ENCODE measurements around the gene NCAPD2. TPM values are rescaled to one million over a fixed set of nuclear protein-coding genes. Genes with fewer than 3 reads are reported as not detected.

The NCAPD2 gene
- total RNA-seq, 1 experiment from 2014 or later: 117 TPM

DNA sequence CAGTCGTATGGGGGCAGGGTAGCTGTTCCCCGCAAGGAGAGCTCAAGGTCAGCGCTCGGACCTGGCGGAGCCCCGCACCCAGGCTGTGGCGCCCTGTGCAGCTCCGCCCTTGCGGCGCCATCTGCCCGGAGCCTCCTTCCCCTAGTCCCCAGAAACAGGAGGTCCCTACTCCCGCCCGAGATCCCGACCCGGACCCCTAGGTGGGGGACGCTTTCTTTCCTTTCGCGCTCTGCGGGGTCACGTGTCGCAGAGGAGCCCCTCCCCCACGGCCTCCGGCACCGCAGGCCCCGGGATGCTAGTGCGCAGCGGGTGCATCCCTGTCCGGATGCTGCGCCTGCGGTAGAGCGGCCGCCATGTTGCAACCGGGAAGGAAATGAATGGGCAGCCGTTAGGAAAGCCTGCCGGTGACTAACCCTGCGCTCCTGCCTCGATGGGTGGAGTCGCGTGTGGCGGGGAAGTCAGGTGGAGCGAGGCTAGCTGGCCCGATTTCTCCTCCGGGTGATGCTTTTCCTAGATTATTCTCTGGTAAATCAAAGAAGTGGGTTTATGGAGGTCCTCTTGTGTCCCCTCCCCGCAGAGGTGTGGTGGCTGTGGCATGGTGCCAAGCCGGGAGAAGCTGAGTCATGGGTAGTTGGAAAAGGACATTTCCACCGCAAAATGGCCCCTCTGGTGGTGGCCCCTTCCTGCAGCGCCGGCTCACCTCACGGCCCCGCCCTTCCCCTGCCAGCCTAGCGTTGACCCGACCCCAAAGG, 41.2 kb downstream of the NCAPD2 start:
- DNase-seq (ENCODE audit: low read depth): peak; percentile 62

DNA sequence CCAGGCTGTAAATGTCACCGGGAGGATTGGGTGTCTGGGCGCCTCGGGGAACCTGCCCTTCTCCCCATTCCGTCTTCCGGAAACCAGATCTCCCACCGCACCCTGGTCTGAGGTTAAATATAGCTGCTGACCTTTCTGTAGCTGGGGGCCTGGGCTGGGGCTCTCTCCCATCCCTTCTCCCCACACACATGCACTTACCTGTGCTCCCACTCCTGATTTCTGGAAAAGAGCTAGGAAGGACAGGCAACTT, 41.7 kb downstream of the NCAPD2 start:
- DNase-seq (ENCODE audit: low read depth): no peak

- no peak for DNase-seq (ENCODE audit: low read depth)
Measured at GRCh38 chr12:6535960-6536847, 42.3 kb downstream of the NCAPD2 start.

DNA sequence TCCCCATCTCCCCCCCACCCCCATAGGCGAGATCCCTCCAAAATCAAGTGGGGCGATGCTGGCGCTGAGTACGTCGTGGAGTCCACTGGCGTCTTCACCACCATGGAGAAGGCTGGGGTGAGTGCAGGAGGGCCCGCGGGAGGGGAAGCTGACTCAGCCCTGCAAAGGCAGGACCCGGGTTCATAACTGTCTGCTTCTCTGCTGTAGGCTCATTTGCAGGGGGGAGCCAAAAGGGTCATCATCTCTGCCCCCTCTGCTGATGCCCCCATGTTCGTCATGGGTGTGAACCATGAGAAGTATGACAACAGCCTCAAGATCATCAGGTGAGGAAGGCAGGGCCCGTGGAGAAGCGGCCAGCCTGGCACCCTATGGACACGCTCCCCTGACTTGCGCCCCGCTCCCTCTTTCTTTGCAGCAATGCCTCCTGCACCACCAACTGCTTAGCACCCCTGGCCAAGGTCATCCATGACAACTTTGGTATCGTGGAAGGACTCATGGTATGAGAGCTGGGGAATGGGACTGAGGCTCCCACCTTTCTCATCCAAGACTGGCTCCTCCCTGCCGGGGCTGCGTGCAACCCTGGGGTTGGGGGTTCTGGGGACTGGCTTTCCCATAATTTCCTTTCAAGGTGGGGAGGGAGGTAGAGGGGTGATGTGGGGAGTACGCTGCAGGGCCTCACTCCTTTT, 43.1 kb downstream of the NCAPD2 start:
- DNase-seq (ENCODE audit: low read depth): peak; percentile 25

GRCh38 chr12:6537580-6538419, 43.9 kb downstream of the NCAPD2 start:
- peak; percentile 79 for DNase-seq (ENCODE audit: low read depth)

DNA sequence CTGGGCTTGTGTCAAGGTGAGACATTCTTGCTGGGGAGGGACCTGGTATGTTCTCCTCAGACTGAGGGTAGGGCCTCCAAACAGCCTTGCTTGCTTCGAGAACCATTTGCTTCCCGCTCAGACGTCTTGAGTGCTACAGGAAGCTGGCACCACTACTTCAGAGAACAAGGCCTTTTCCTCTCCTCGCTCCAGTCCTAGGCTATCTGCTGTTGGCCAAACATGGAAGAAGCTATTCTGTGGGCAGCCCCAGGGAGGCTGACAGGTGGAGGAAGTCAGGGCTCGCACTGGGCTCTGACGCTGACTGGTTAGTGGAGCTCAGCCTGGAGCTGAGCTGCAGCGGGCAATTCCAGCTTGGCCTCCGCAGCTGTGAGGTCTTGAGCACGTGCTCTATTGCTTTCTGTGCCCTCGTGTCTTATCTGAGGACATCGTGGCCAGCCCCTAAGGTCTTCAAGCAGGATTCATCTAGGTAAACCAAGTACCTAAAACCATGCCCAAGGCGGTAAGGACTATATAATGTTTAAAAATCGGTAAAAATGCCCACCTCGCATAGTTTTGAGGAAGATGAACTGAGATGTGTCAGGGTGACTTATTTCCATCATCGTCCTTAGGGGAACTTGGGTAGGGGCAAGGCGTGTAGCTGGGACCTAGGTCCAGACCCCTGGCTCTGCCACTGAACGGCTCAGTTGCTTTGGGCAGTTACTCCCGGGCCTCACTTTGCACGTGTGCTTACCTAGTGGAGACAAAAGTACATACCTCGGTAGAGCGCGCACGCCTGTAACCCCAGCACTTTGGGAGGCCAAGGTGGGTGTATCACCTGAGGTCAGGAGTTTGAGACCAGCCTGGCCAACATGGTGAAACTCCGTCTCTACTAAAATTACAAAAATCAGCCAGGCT, 44.8 kb downstream of the NCAPD2 start:
- peak; percentile 85 for DNase-seq (ENCODE audit: low read depth)

DNA sequence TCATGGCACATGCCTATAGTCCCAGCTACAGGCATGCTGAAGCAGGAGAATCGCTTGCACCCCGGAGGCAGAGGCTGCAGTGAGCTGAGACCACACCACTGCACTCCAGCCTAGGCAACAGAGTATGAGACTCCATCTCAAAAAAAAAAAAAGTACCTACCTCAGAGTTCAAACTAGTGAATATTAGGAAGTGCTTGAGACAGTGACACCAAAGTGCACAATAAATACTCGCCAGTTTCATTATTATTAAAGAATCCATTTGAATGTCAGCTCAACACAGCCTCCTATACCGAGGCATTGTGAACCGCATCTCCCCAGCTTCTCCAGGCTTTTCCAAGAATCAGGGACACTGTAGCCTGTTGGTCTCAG, 45.4 kb downstream of the NCAPD2 start:
- DNase-seq (ENCODE audit: low read depth): peak; percentile 50

DNA sequence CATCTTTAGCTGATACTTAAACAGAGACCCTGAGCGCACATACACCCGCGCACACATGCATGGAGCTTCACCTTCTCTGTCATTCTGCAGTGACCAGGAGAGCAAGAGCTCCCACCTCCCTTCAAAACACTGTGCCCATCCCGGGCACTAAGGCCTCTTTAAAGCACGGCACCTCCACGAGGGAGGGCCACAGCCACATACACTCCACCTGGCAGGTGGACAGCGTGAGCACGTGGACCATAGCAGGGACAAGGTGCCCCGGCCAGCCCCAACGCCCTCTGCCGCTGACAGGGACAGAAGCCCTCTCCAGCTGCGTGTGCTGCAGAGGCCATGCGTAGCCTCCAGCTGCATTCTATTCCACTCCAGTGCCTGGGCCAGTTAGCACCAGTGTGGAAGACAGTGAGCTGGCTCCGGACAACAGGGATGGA, 45.8 kb downstream of the NCAPD2 start:
- peak; percentile 21 for DNase-seq (ENCODE audit: low read depth)

DNA sequence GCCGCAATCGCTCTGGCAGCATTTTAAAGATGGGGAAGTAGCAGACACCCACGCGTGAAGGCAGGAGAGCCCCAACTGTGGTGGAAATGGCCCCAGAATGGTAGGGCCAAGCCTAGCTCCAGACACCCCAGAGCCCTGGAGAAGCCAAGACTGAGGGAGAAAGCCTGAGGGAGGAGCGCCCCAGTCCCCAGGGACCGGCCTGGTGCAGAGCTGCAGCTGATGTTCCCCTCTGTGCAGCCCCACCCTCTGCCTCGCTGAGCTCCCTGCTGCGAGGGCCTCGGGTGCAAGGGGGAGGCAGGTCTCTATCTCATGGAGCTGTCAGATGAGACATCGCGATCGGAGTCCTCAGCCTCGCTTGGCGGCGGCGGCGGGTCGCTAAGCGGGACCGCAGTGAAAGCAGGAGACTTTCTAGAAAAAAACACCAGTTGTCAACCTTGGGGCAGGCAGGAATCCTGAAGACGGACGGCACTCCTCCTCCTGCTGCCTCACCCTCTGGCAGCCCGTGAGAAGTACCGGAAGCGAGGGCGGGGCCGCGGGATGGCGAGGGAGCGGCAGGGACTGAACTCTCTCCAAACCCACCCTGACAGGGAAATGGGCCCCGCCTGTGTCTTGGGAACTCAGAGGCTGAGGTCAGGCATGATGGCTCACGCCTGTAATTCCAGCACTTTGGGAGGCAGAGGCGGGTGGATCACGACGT, 46.4 kb downstream of the NCAPD2 start:
- peak; percentile 87 for DNase-seq (ENCODE audit: low read depth)

DNA sequence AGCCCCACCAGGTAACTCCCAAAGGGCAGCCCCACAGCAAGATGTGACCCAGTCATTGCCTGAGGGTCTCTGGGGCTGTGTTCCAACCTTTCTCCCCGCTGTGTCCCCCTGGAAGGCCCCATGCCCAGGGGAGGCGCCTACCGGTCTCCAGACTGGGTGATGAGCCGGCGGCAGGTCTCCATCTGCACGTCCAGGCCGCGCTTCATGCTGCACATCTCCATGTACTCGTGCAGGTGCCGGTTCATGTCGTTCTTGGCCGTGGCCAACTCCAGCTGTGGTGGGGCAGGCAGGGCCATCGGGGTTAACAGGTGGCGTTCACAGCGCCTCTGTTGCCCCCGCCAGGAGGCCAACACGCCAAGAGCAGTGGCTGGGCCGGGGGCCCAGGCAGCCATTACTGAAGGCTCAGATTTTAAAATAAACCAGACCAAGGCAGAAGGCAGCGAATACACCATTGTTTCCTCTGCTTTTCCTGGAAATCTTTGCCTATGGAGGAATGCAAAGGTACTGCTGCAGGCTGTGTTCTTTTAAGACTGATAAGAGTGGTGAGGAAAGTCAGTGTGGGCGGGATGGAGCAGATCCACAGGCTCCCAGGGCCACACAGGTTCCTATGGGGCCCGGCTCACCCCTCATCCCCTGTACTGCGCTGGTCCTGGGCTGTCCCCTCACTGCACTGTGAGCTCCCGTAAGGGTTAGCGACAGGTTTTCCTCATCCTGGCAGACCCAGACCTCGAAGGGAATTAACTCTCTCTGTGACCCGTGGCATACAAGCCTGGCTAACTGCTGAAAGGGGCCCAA, 47.7 kb downstream of the NCAPD2 start:
- no peak for DNase-seq (ENCODE audit: low read depth)

DNA sequence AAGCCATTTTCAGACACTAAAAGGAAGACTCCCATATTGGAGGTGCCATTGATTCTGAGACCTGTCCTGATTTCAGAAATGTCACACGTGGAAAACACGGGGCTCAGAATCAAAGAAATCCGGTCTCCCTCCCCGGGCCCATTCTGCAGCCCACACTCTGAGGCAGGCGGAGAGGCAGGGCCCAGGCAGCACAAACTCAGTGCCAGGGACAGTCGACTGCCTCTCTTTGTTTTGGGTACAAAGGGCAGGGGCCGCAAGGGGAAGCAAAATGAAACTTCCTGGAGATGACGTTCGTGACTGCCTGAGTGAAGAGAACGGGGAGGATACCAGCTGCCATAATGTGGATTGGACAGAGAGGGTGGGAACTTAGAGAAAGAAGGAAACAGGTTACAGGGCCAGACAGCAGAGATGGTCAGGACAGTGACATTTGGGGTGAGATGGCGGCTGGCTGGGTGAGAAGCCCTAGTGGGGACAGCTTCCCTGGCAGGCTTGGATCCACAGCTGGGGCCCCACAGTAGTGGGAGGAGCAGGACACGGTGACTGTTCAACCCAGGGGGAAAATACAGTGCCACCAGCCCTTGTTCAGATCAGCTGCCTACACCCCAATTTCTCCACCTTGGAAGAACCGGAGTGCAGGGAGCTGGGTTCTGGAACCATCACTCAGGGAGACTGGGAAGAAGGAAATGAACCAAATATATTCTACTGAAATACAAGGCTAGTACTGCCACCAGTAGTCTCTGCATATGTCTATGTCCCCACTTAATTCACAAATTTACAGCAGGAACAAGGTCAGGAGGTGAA, 48.5 kb downstream of the NCAPD2 start:
- no peak for DNase-seq (ENCODE audit: low read depth)

GRCh38 chr12:6546016-6546415, 52.1 kb downstream of the NCAPD2 start:
- DNase-seq (ENCODE audit: low read depth): no peak

DNA sequence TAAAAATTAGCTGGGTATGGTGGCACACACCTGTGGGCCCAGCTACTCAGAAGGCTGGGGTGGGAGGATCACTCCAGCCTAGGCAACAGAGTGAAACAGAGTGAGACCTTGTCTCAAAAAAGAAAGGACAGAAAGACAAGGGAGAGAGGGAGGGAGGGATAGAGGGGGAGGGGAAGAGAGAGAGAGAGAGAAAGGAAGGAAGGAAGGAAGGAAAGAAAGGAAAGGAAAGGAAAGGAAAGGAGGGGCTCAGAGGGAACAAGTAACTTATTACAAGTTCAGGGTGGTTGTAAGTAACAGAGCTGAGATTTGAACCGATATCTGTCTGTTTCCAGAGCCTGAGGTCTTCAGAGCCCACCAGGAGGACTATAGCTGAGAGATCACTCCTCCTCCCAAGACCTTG, 53.7 kb downstream of the NCAPD2 start:
- no peak for DNase-seq (ENCODE audit: low read depth)

- peak; percentile 83 for DNase-seq (ENCODE audit: low read depth)
Measured at GRCh38 chr12:6547987-6548386, 54.1 kb downstream of the NCAPD2 start.

DNA sequence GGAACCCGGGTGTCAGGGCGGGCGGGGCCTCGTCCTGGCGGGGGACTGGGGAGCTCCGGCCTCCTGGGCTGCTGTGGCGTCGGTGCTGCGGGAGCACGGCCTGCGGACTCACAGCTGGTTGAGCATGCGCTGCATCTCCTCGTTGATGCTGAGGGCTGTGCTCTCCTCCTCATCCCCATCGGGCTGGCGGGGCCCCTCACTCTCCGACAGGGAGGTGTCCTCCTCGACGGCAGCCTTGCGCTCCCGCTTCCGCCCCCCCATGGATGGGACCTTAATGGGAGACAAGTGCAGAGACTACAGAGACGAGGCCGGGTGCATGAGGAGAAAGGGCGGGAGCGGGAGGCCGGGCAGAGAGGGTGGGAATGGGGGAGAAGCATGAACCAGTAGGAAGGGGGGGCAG, 54.7 kb downstream of the NCAPD2 start:
- no peak for DNase-seq (ENCODE audit: low read depth)

- DNase-seq (ENCODE audit: low read depth): peak; percentile 59
Measured at GRCh38 chr12:6548966-6549683, 55.2 kb downstream of the NCAPD2 start.

DNA sequence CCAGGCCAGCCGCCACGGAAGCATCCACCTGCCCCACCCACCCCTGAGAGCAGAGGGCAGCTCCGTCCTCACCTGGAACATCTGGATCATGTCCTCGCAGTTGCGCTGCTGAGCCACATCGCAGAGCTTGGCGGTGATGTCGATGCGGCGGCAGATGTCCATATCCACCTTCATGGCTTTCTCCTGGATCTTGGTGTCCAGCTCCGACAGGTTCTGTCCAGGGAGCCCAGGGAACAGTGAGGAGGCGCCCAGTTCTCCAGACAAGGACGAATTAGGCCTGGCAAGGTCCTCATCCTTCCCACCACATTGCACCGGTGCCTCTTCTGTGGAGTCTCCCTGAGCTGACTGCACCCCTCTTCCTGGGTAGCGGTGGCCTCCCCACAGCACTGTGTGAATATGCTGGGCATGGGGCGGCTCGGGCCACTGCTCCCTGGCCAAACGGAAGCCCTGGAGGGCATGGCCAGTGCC, 55.8 kb downstream of the NCAPD2 start:
- DNase-seq (ENCODE audit: low read depth): no peak

Measured in M059J (cell line).